DND-41 (cell line): ENCODE measurements around the gene PRR20E.
"Not testable (repeated sequence)": the region's sequence is repeated elsewhere in the genome, so short reads cannot be mapped to it uniquely, and the experiment has no call there.

Experiments used
- ATAC-seq: fragments of 200-7000 bp; cut with Tn5 transposase; 3 replicates; pipeline ENCODE4 v1.9.1; 2021; ENCODE audit warnings: low read depth; ENCODE audit not compliant: insufficient read depth
- DNase-seq: peaks from one replicate; pipeline ENCODE4 v3.0.0-alpha.2; 2020
- H2AFZ ChIP-seq: 2 replicates; pipeline ENCODE4 v1.6.0; 2012; ENCODE audit warnings: low read depth, low read length
- H3K27ac ChIP-seq: 2 replicates; pipeline ENCODE4 v1.5.1; 2012; ENCODE audit warnings: low read length, inconsistent platforms
- H3K27me3 ChIP-seq: fragments of 200-600 bp; sonication (generic); 2 replicates; pipeline ENCODE4 v1.6.0; 2012; ENCODE audit warnings: low read length, mild to moderate bottlenecking, inconsistent platforms; ENCODE audit not compliant: insufficient read depth, poor library complexity
- H3K36me3 ChIP-seq: 2 replicates; pipeline ENCODE4 v1.5.1; 2012; ENCODE audit warnings: low read length, inconsistent platforms; ENCODE audit not compliant: insufficient read depth
- H3K4me1 ChIP-seq: 2 replicates; pipeline ENCODE4 v1.5.1; 2012; ENCODE audit warnings: mild to moderate bottlenecking, low read length; ENCODE audit not compliant: insufficient read depth
- H3K4me2 ChIP-seq: 2 replicates; pipeline ENCODE4 v1.6.0; 2012; ENCODE audit warnings: mild to moderate bottlenecking, moderate library complexity, low read length, inconsistent platforms; ENCODE audit not compliant: insufficient read depth
- H3K4me3 ChIP-seq, 2 experiments: fragments of 200-600 bp in 1 of 2; shearing (Covaris generic) in 1 of 2; 2 replicates each; pipeline ENCODE4 v1.5.1; 2012 to 2016; ENCODE audit warnings: inconsistent platforms in 2 of 2, low read length in 2 of 2, mild to moderate bottlenecking in 2 of 2, low read depth in 1 of 2, moderate library complexity in 1 of 2
- H3K79me2 ChIP-seq: 2 replicates; pipeline ENCODE4 v1.6.0; 2012; ENCODE audit warnings: low read length, inconsistent platforms; ENCODE audit not compliant: insufficient read depth
- H3K9ac ChIP-seq: 2 replicates; pipeline ENCODE4 v1.6.0; 2012; ENCODE audit warnings: low read depth, mild to moderate bottlenecking, inconsistent platforms, low read length, moderate library complexity
- H3K9me3 ChIP-seq: 2 replicates; pipeline ENCODE4 v1.5.1; 2012; ENCODE audit warnings: low read length, moderate library complexity, mild to moderate bottlenecking, inconsistent platforms; ENCODE audit not compliant: insufficient read depth, severe bottlenecking
- H4K20me1 ChIP-seq: 2 replicates; pipeline ENCODE4 v1.6.0; 2012; ENCODE audit warnings: low read length; ENCODE audit not compliant: insufficient read depth
- EZH2 ChIP-seq: IDR thresholded peaks from 3 replicates; pipeline ENCODE4 v1.6.1; 2012; ENCODE audit warnings: borderline replicate concordance, low read depth, mild to moderate bottlenecking, moderate library complexity, low read length, inconsistent platforms; ENCODE audit not compliant: severe bottlenecking
- TF ChIP-seq, protein P1 (sequence below): IDR thresholded peaks from 2 replicates; pipeline ENCODE4 v1.5.1; 2012; ENCODE audit warnings: borderline replicate concordance, low read length, moderate library complexity, mild to moderate bottlenecking; ENCODE audit not compliant: poor library complexity, severe bottlenecking; ENCODE audit errors: extremely low read depth

PRR20E gene

GRCh38 chr13:57166897-57167296, at the start of gene PRR20E:
TSS of gene PRR20E (plus strand) at chr13:57167197. CDS start at chr13:57167584, 387 bp downstream.
- H3K4me1 ChIP-seq, H3K27ac ChIP-seq, DNase-seq, H3K79me2 ChIP-seq, ATAC-seq, H3K4me2 ChIP-seq, H3K9ac ChIP-seq, H3K4me3 ChIP-seq, H2AFZ ChIP-seq, H3K36me3 ChIP-seq, H3K9me3 ChIP-seq, H3K27me3 ChIP-seq, H4K20me1 ChIP-seq: not testable (repeated sequence)

DNA sequence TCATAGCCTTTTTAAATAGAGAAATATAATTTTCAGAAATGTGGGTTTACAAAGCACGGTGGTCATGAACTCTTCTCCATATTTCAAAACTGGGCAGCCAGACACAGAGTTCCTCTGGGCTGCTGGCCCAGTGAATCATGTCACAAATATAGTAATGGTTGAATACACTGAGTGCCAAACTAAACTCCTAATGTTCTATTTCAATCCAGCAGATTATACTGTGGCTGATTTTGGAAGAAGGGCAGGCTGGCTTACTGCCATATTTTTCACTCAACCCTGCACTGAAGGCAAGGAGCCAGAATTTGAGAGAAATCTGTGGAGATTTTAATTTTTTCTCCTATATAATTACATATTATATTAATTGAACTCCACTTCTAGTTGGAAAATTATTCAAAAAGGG, 43.3 kb upstream of the PRR20E start:
- no peak for DNase-seq
- H3K4me2 ChIP-seq: no peak overlapping the region
- H3K9me3 ChIP-seq: no peaks in the 10 kb centered on the region
- no peak overlapping the region for H3K9ac ChIP-seq
- no peak overlapping the region for H2AFZ ChIP-seq
- H3K4me1 ChIP-seq: no peaks in the 10 kb centered on the region
- no peaks in the 10 kb centered on the region for H4K20me1 ChIP-seq
- no peak overlapping the region for H3K27ac ChIP-seq
- no peak overlapping the region for H3K4me3 ChIP-seq
- TF ChIP-seq, protein P1, sequence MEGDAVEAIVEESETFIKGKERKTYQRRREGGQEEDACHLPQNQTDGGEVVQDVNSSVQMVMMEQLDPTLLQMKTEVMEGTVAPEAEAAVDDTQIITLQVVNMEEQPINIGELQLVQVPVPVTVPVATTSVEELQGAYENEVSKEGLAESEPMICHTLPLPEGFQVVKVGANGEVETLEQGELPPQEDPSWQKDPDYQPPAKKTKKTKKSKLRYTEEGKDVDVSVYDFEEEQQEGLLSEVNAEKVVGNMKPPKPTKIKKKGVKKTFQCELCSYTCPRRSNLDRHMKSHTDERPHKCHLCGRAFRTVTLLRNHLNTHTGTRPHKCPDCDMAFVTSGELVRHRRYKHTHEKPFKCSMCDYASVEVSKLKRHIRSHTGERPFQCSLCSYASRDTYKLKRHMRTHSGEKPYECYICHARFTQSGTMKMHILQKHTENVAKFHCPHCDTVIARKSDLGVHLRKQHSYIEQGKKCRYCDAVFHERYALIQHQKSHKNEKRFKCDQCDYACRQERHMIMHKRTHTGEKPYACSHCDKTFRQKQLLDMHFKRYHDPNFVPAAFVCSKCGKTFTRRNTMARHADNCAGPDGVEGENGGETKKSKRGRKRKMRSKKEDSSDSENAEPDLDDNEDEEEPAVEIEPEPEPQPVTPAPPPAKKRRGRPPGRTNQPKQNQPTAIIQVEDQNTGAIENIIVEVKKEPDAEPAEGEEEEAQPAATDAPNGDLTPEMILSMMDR: no peak
- TF ChIP-seq EZH2: no peak
- ATAC-seq: no peak
- no peaks in the 10 kb centered on the region for H3K27me3 ChIP-seq
- H3K36me3 ChIP-seq: no peaks in the 10 kb centered on the region
- H3K79me2 ChIP-seq: no peaks in the 10 kb centered on the region

DNA sequence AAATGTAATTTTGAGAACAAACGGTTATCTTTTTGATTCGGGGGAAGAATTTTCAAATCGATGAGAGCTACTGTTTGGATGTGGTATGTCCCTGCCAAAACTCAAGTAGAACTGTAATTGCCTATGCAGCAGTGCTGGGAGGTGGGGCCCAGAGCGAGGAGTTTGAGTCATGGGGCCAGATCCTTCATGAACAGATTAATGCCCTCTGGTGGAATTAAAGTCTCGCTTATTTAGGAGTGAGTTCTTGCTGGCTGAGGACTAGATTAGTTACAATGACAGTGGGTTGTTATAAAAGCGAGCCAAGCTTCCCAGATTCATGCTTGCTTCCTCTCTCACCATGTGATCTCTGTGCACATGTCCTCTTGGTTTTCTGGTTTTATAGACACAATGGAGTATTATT, 38.1 kb upstream of the PRR20E start:
- Histone ChIP-seq H2AFZ (no peak overlapping the region), H3K4me3 (no peak overlapping the region), H3K36me3 (no peaks in the 10 kb centered on the region), H3K4me1 (no peaks in the 10 kb centered on the region), H3K27me3 (no peaks in the 10 kb centered on the region), H3K79me2 (no peaks in the 10 kb centered on the region), H3K4me2 (no peak overlapping the region), H3K9me3 (no peaks in the 10 kb centered on the region), H3K27ac (no peak overlapping the region), H3K9ac (no peak overlapping the region), H4K20me1 (no peaks in the 10 kb centered on the region)
- no peak for DNase-seq
- ATAC-seq: no peak
- TF ChIP-seq EZH2: no peak
- TF ChIP-seq, protein P1: no peak

GRCh38 chr13:57136093-57136492, 30.9 kb upstream of the PRR20E start:
- H3K27ac ChIP-seq: no peak overlapping the region
- ATAC-seq: no peak
- H3K27me3 ChIP-seq: no peaks in the 10 kb centered on the region
- H3K79me2 ChIP-seq: no peaks in the 10 kb centered on the region
- H3K4me1 ChIP-seq: no peaks in the 10 kb centered on the region
- DNase-seq: no peak
- TF ChIP-seq, protein P1: no peak
- no peak for TF ChIP-seq EZH2
- no peak overlapping the region for H2AFZ ChIP-seq
- no peak overlapping the region for H3K4me2 ChIP-seq
- no peaks in the 10 kb centered on the region for H3K9me3 ChIP-seq
- H3K9ac ChIP-seq: no peak overlapping the region
- no peaks in the 10 kb centered on the region for H3K36me3 ChIP-seq
- H4K20me1 ChIP-seq: no peaks in the 10 kb centered on the region
- H3K4me3 ChIP-seq: no peak overlapping the region
